ENCODE results near the gene ARNT2.

Gene ARNT2

GRCh38 chr15:80444680-80445251, 40.6 kb downstream of the ARNT2 start:
- DNase-seq = no peak

DNA sequence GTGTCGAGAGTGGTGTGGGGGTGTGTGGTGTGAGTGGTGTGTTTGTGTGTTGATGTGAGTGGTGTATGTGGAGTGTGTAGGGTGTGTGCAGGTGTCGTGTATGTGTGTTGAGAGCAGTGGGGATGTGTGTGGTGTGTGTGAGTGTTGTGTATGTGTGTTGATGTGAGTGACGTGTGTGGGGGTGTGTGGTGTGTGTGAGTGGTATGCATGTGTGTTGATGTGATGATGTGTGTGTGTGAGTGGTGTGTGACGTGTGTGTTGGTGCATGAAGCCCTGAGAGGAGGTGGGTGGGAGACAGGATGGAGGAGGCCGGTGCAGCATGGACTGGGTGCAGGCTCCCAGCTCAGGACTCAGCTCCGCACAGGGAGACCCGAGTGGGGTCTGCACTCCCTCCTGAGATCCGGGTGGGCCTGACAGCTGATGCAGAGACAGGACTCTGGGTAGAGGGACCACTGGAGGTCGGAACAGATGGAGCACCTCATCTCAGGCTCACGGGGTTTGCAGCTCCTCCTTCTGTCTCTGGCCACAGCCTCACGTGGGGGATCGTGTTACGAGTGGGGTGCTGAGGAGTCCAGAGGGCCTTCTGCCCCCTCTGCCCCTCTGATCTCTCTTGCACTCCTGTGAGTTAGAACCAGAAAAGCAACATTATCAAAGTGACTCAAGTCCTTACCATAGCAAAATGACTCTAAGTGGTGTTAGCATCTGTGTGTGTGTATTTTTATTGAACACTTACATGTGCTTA, 41.3 kb downstream of the ARNT2 start:
- DNase-seq = no peak

- DNase-seq = no peak
Observed at GRCh38 chr15:80447077-80447476, 42.9 kb downstream of the ARNT2 start.

DNA sequence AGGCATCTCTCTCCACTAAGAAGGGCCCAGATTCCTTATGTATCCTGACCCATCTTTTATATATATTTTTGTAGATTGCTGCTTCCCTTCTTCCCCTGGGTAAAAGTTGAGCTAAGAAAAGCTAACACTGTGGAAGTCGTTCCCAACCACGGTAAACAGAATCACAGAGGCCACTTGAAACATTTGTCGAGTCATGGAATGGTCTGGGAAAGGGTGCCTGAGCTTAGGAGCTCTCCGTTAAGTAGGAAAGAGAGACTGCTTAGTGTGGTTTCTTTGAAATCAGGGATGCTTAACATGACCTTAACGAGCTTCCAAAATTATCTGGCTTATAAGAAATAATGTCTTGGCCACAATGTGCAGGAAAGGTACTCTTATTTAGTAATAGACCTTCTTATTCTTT, 45.6 kb downstream of the ARNT2 start:
- DNase-seq = no peak

- DNase-seq = no peak
Observed at GRCh38 chr15:80450811-80451321, 46.7 kb downstream of the ARNT2 start.

DNA sequence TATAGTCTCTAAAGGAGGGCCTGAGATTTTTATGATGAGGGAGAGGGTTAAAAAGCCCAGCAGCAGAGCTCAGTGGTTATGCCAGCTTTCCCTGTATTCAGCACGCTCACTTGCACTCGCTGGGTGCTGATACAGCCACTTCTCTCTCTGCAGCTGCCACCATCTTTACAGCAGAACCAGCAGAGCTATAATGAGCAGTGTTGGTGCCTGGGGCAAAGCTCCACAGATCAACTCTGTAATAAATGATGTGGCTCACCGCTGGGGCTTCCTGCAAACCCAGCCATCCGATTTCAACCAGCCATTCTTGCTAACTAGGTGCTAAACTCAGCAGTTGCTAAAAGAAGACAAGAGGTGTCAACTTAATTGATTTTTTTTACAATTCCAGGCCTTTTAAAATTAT, 48.0 kb downstream of the ARNT2 start:
- no peak for DNase-seq

GRCh38 chr15:80455051-80455648, 51.0 kb downstream of the ARNT2 start:
- DNase-seq = no peak

- peak; percentile 34 for DNase-seq
Observed at GRCh38 chr15:80455668-80456442, 51.7 kb downstream of the ARNT2 start.

GRCh38 chr15:80456517-80457492, 52.6 kb downstream of the ARNT2 start:
- no peak for DNase-seq

- no peak for DNase-seq
Observed at GRCh38 chr15:80457896-80458295, 53.7 kb downstream of the ARNT2 start.

DNA sequence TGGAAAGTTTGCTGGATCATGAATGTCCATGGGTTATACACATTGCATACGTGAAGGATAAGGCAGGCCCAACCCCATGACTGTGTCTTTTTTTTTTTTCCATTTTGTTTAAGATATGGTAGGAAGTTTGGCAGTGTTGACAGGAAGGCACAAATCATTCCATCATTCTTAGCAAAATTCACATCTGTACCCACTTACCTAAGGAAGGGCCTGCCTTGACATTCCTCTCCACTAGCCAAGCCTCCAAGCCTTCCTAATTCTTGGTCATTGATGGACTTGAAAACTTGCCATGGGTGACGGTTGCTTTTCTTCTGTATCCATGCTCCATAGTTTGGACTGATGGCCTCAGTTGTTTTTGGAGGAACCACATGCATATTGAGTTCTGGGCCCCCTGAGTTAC, 54.4 kb downstream of the ARNT2 start:
- no peak for DNase-seq

DNA sequence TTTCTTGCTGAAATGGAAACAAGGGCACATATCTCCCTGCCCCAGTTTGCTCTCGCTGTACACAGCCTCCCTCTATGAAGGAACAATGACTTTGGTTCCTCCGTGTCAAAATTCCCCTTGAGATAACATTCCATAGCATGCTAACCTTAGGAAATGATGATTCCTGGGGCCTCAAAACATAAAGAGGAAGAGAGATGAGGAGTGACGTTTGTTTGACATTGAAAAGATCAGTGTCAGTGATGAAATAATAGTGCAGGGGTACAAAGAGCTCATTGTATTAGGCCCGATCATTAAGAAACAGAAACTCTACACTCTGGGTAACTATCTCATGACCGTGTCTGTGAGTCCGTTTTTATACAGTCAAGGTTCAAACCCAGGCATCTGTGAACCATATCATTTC, 55.2 kb downstream of the ARNT2 start:
- no peak for DNase-seq

GRCh38 chr15:80459818-80460217, 55.6 kb downstream of the ARNT2 start:
- no peak for DNase-seq

- no peak for DNase-seq
Observed at GRCh38 chr15:80461356-80462095, 57.3 kb downstream of the ARNT2 start.

DNA sequence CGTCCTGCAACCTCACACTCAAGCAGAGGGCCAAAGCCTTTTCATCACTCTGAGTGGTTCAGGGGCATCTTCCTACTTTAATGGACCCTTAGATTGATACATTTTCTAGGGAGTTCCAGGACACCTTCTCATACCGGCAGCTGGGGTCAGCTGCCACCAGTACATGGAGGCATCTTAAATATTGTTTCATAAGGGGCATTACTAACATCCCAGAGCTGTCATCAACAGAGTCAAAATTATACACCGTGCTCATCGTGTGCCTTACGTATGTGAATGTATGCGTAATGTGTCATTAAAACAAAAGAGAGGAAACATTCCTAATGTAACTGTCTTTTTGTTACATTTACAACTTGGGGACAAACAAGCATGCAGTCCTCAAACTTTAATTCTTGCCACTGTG, 57.9 kb downstream of the ARNT2 start:
- no peak for DNase-seq

DNA sequence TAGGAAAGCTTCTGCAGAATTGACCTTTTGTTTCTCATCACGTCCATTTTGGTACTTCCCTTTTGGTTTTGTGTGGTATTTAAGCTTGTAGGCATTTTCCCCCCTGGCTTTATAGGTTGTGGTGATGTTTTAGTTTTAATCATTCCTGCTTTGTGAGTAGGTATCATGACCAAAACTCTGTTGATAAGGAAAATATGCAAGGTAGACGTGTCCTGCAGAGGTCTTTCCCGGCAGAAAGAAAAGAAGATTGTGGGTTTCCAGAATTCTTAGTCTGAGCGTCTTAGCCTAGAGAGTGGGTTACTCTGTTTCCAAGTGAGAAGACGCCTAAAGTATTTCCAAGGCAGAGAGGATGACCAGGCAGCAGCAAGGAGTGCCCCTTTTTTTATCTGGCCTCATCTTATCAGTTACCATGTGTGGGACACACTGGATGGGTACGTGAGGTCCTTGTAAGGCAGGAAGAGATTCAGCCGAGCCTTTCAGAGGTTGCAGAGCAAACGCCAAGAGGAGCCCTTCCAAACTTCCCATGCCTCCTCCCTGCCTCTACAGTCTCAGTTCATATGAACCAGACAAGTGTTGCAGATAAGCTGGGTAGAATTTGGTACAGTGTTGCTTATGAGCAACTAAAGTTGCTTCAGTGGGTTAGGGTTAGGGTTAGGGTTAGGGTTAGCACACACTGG, 58.8 kb downstream of the ARNT2 start:
- no peak for DNase-seq

GRCh38 chr15:80464951-80465625, 60.9 kb downstream of the ARNT2 start:
- peak; percentile 9 for DNase-seq

- no peak for DNase-seq
Observed at GRCh38 chr15:80465626-80466005, 61.4 kb downstream of the ARNT2 start.

GRCh38 chr15:80466543-80466942, 62.4 kb downstream of the ARNT2 start:
- no peak for DNase-seq

DNA sequence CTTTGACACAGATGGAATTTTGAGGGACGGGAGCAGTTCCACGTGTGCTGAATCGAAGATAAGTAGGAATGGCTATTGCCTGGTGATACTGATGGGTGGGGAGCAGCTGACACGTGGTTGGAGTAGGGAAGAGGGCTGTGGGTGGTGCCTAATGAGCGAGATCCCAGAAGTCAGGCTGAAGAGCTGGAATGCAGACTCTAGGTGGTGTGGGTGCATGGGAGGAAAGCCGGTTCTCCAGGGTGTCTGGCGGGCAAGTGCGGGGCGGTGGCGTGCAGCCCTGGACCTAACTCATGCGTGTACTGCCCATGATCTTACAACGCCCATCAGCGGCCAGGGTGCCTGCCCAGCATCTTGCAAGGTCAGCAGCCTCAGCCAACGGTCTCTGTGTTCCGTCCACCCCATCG, 63.1 kb downstream of the ARNT2 start:
- no peak for DNase-seq
